ENCODE measurements around the gene GPC3.

Gene GPC3

GRCh38 chrX:133640161-133641015 is 345.0 kb downstream of the GPC3 start:
- WGBS (ENCODE audit: insufficient coverage) = 76% methylated on average over 2 of the region's 7 CpGs
- POLR2A ChIA-PET = no interaction called here

GRCh38 chrX:133639726-133640125 is 345.7 kb downstream of the GPC3 start:
- ChIA-PET POLR2A (interaction anchor here (0.6 kb wide), 1 partner anchor 248 kb away, joined by 10 read pairs; no protein-coding TSS in a partner anchor), CTCF (no interaction called here)
- 80% methylated on average over 1 of the region's 2 CpGs for WGBS (ENCODE audit: insufficient coverage)
- no peak for DNase-seq
- Histone ChIP-seq H3K4me3 (ENCODE audit: control insufficient read depth in 1 of 7, extremely low read depth in 1 of 7, insufficient read depth in 4 of 7, low read depth in 2 of 7, low read length in 6 of 7) (no peak overlapping the region), H3K9me3 (ENCODE audit: control extremely low read depth in 1 of 5, control insufficient read depth in 4 of 5, insufficient read depth in 2 of 5, low read depth in 1 of 5, low read length in 4 of 5) (no peaks in the 10 kb centered on the region), H3K27ac (ENCODE audit: insufficient read depth in 1 of 2, low read depth in 1 of 2, low read length in 2 of 2, poor library complexity in 1 of 2, severe bottlenecking in 2 of 2) (no peak overlapping the region), H3K36me3 (ENCODE audit: control insufficient read depth in 4 of 4, insufficient read depth in 4 of 4, low read length in 3 of 4) (no peaks in the 10 kb centered on the region), H3K27me3 (replicated peaks in 2 of 5; ENCODE audit: control insufficient read depth in 4 of 5, insufficient read depth in 5 of 5, low read length in 4 of 5) (peaks cover 0 to 5% (median 0%) of the 10 kb centered on the region in 5 experiments), H3K4me1 (ENCODE audit: control extremely low read depth in 1 of 4, control insufficient read depth in 4 of 4, insufficient read depth in 4 of 4, low read length in 3 of 4) (no peaks in the 10 kb centered on the region)

More at GRCh38 chrX:133640161-133641015, 345.0 kb downstream of the GPC3 start:
- no peaks in the 10 kb centered on the region for H3K4me1 ChIP-seq (ENCODE audit: control extremely low read depth in 1 of 4, control insufficient read depth in 4 of 4, insufficient read depth in 4 of 4, low read length in 3 of 4)
- peaks cover 0 to 5% (median 0%) of the 10 kb centered on the region in 5 experiments for H3K27me3 ChIP-seq (replicated peaks in 2 of 5; ENCODE audit: control insufficient read depth in 4 of 5, insufficient read depth in 5 of 5, low read length in 4 of 5)
- no peaks in the 10 kb centered on the region for H3K9me3 ChIP-seq (ENCODE audit: control extremely low read depth in 1 of 5, control insufficient read depth in 4 of 5, insufficient read depth in 2 of 5, low read depth in 1 of 5, low read length in 4 of 5)
- no peak overlapping the region for H3K27ac ChIP-seq (ENCODE audit: insufficient read depth in 1 of 2, low read depth in 1 of 2, low read length in 2 of 2, poor library complexity in 1 of 2, severe bottlenecking in 2 of 2)
- CTCF ChIA-PET = interaction anchor here (1.1 kb wide), 1 partner anchor 30 kb away, joined by 3 read pairs; no protein-coding TSS in a partner anchor
- H3K4me3 ChIP-seq (ENCODE audit: control insufficient read depth in 1 of 7, extremely low read depth in 1 of 7, insufficient read depth in 4 of 7, low read depth in 2 of 7, low read length in 6 of 7) = no peak overlapping the region
- no peak for DNase-seq
- H3K36me3 ChIP-seq (ENCODE audit: control insufficient read depth in 4 of 4, insufficient read depth in 4 of 4, low read length in 3 of 4) = no peaks in the 10 kb centered on the region

- DNase-seq = peak in 2 of 3 donors; percentile 0 to 2
- Histone ChIP-seq H3K4me1 (ENCODE audit: control extremely low read depth in 1 of 4, control insufficient read depth in 4 of 4, insufficient read depth in 4 of 4, low read length in 3 of 4) (no peaks in the 10 kb centered on the region), H3K4me3 (ENCODE audit: control insufficient read depth in 1 of 7, extremely low read depth in 1 of 7, insufficient read depth in 4 of 7, low read depth in 2 of 7, low read length in 6 of 7) (no peak overlapping the region), H3K27me3 (replicated peaks in 2 of 5; ENCODE audit: control insufficient read depth in 4 of 5, insufficient read depth in 5 of 5, low read length in 4 of 5) (peaks cover 0 to 5% (median 0%) of the 10 kb centered on the region in 5 experiments), H3K36me3 (ENCODE audit: control insufficient read depth in 4 of 4, insufficient read depth in 4 of 4, low read length in 3 of 4) (no peaks in the 10 kb centered on the region), H3K9me3 (ENCODE audit: control extremely low read depth in 1 of 5, control insufficient read depth in 4 of 5, insufficient read depth in 2 of 5, low read depth in 1 of 5, low read length in 4 of 5) (no peaks in the 10 kb centered on the region), H3K27ac (ENCODE audit: insufficient read depth in 1 of 2, low read depth in 1 of 2, low read length in 2 of 2, poor library complexity in 1 of 2, severe bottlenecking in 2 of 2) (no peak overlapping the region)
- CTCF ChIA-PET = no interaction called here
- 70% methylated on average over 3 of the region's 4 CpGs for WGBS (ENCODE audit: insufficient coverage)
- POLR2A ChIA-PET = no interaction called here
Measured at GRCh38 chrX:133638285-133638684, 347.1 kb downstream of the GPC3 start.

GRCh38 chrX:133637765-133638164 is 347.6 kb downstream of the GPC3 start:
- POLR2A ChIA-PET = no interaction called here
- Histone ChIP-seq H3K27ac (ENCODE audit: insufficient read depth in 1 of 2, low read depth in 1 of 2, low read length in 2 of 2, poor library complexity in 1 of 2, severe bottlenecking in 2 of 2) (no peak overlapping the region), H3K36me3 (ENCODE audit: control insufficient read depth in 4 of 4, insufficient read depth in 4 of 4, low read length in 3 of 4) (no peaks in the 10 kb centered on the region), H3K9me3 (ENCODE audit: control extremely low read depth in 1 of 5, control insufficient read depth in 4 of 5, insufficient read depth in 2 of 5, low read depth in 1 of 5, low read length in 4 of 5) (no peaks in the 10 kb centered on the region), H3K4me3 (ENCODE audit: control insufficient read depth in 1 of 7, extremely low read depth in 1 of 7, insufficient read depth in 4 of 7, low read depth in 2 of 7, low read length in 6 of 7) (no peak overlapping the region), H3K27me3 (replicated peaks in 2 of 5; ENCODE audit: control insufficient read depth in 4 of 5, insufficient read depth in 5 of 5, low read length in 4 of 5) (peaks cover 0 to 5% (median 0%) of the 10 kb centered on the region in 5 experiments), H3K4me1 (ENCODE audit: control extremely low read depth in 1 of 4, control insufficient read depth in 4 of 4, insufficient read depth in 4 of 4, low read length in 3 of 4) (no peaks in the 10 kb centered on the region)
- no peak for DNase-seq
- 87% methylated on average over 2 of the region's 5 CpGs for WGBS (ENCODE audit: insufficient coverage)
- CTCF ChIA-PET = no interaction called here

GRCh38 chrX:133636009-133636408 is 349.4 kb downstream of the GPC3 start:
- no peak overlapping the region for H3K4me3 ChIP-seq (ENCODE audit: control insufficient read depth in 1 of 7, extremely low read depth in 1 of 7, insufficient read depth in 4 of 7, low read depth in 2 of 7, low read length in 6 of 7)
- 95% methylated on average over 2 of the region's 6 CpGs for WGBS (ENCODE audit: insufficient coverage)
- no peaks in the 10 kb centered on the region for H3K36me3 ChIP-seq (ENCODE audit: control insufficient read depth in 4 of 4, insufficient read depth in 4 of 4, low read length in 3 of 4)
- ChIA-PET POLR2A (no interaction called here), CTCF (no interaction called here)
- H3K27ac ChIP-seq (ENCODE audit: insufficient read depth in 1 of 2, low read depth in 1 of 2, low read length in 2 of 2, poor library complexity in 1 of 2, severe bottlenecking in 2 of 2) = no peak overlapping the region
- DNase-seq = no peak
- H3K9me3 ChIP-seq (ENCODE audit: control extremely low read depth in 1 of 5, control insufficient read depth in 4 of 5, insufficient read depth in 2 of 5, low read depth in 1 of 5, low read length in 4 of 5) = no peaks in the 10 kb centered on the region
- peaks cover 0 to 2% (median 0%) of the 10 kb centered on the region in 5 experiments for H3K27me3 ChIP-seq (replicated peaks in 2 of 5; ENCODE audit: control insufficient read depth in 4 of 5, insufficient read depth in 5 of 5, low read length in 4 of 5)
- H3K4me1 ChIP-seq (ENCODE audit: control extremely low read depth in 1 of 4, control insufficient read depth in 4 of 4, insufficient read depth in 4 of 4, low read length in 3 of 4) = no peaks in the 10 kb centered on the region

- Histone ChIP-seq H3K27me3 (replicated peaks in 2 of 5; ENCODE audit: control insufficient read depth in 4 of 5, insufficient read depth in 5 of 5, low read length in 4 of 5) (no peaks in the 10 kb centered on the region), H3K4me1 (ENCODE audit: control extremely low read depth in 1 of 4, control insufficient read depth in 4 of 4, insufficient read depth in 4 of 4, low read length in 3 of 4) (no peaks in the 10 kb centered on the region), H3K36me3 (ENCODE audit: control insufficient read depth in 4 of 4, insufficient read depth in 4 of 4, low read length in 3 of 4) (no peaks in the 10 kb centered on the region), H3K27ac (ENCODE audit: insufficient read depth in 1 of 2, low read depth in 1 of 2, low read length in 2 of 2, poor library complexity in 1 of 2, severe bottlenecking in 2 of 2) (no peak overlapping the region), H3K4me3 (ENCODE audit: control insufficient read depth in 1 of 7, extremely low read depth in 1 of 7, insufficient read depth in 4 of 7, low read depth in 2 of 7, low read length in 6 of 7) (no peak overlapping the region), H3K9me3 (ENCODE audit: control extremely low read depth in 1 of 5, control insufficient read depth in 4 of 5, insufficient read depth in 2 of 5, low read depth in 1 of 5, low read length in 4 of 5) (no peaks in the 10 kb centered on the region)
- WGBS (ENCODE audit: insufficient coverage) = no CpG with 5 or more reads among the region's 1 CpG
- DNase-seq = no peak
- ChIA-PET CTCF (no interaction called here), POLR2A (no interaction called here)
Measured at GRCh38 chrX:133634416-133634815, 351.0 kb downstream of the GPC3 start.

- no peak for DNase-seq
- POLR2A ChIA-PET = no interaction called here
- Histone ChIP-seq H3K36me3 (ENCODE audit: control insufficient read depth in 4 of 4, insufficient read depth in 4 of 4, low read length in 3 of 4) (no peaks in the 10 kb centered on the region), H3K27ac (ENCODE audit: insufficient read depth in 1 of 2, low read depth in 1 of 2, low read length in 2 of 2, poor library complexity in 1 of 2, severe bottlenecking in 2 of 2) (no peak overlapping the region), H3K4me3 (ENCODE audit: control insufficient read depth in 1 of 7, extremely low read depth in 1 of 7, insufficient read depth in 4 of 7, low read depth in 2 of 7, low read length in 6 of 7) (no peak overlapping the region), H3K9me3 (ENCODE audit: control extremely low read depth in 1 of 5, control insufficient read depth in 4 of 5, insufficient read depth in 2 of 5, low read depth in 1 of 5, low read length in 4 of 5) (no peaks in the 10 kb centered on the region), H3K4me1 (ENCODE audit: control extremely low read depth in 1 of 4, control insufficient read depth in 4 of 4, insufficient read depth in 4 of 4, low read length in 3 of 4) (no peaks in the 10 kb centered on the region), H3K27me3 (replicated peaks in 2 of 5; ENCODE audit: control insufficient read depth in 4 of 5, insufficient read depth in 5 of 5, low read length in 4 of 5) (no peaks in the 10 kb centered on the region)
- CTCF ChIA-PET = no interaction called here
- no CpG with 5 or more reads among the region's 1 CpG for WGBS (ENCODE audit: insufficient coverage)
Measured at GRCh38 chrX:133633950-133634349, 351.4 kb downstream of the GPC3 start.

All from common myeloid progenitor, CD34-positive (primary cell).